H1 (cell line): Measurements from ENCODE around the gene SH3RF3. TPM values are rescaled to one million over a fixed set of nuclear protein-coding genes. Genes with fewer than 3 reads are reported as not detected.

Experiments used
- CTCF ChIA-PET: fragments of 300-600 bp; sonication (Branson Sonifier 250); formaldehyde crosslinking; loops from one replicate; lab custom pipeline; 2021; ENCODE audit not compliant: partially characterized antibody; lab: Charles Lee
- POLR2A ChIA-PET: fragments of 300-600 bp; sonication (Branson Sonifier 250); formaldehyde crosslinking; loops from one replicate; lab custom pipeline; 2021; ENCODE audit warnings: inconsistent platforms; ENCODE audit not compliant: partially characterized antibody; lab: Charles Lee
- DNase-seq, 2 experiments: peaks; one replicate each; pipeline versions ENCODE4 v3.0.0 to v3.0.0-alpha.2; 2010 to 2022; ENCODE audit warnings: low spot score in 2 of 2, low read depth in 1 of 2, mixed read lengths in 1 of 2
- FAIRE-seq: peaks from 2 replicates; lab custom pipeline; 2011; peaks lifted over from hg19 to GRCh38; lab: Jason Lieb, UNC
- H2AFZ ChIP-seq: 2 replicates; pipeline ENCODE4 v1.8.1; 2012; ENCODE audit warnings: low read length, inconsistent platforms
- H2AK5ac ChIP-seq: 2 replicates; pipeline ENCODE4 v1.6.1; 2013; ENCODE audit warnings: low read depth, low read length
- H2BK120ac ChIP-seq: replicated peaks from 2 replicates; pipeline ENCODE3; 2013; ENCODE audit warnings: low read depth, low read length, inconsistent platforms
- H2BK12ac ChIP-seq: 2 replicates; pipeline ENCODE4 v1.6.1; 2013; ENCODE audit warnings: low read depth, low read length
- H2BK15ac ChIP-seq: 2 replicates; pipeline ENCODE4 v1.6.1; 2013; ENCODE audit warnings: low read length
- H2BK20ac ChIP-seq: 2 replicates; pipeline ENCODE4 v1.6.1; 2013; ENCODE audit warnings: low read length
- H2BK5ac ChIP-seq: 2 replicates; pipeline ENCODE4 v1.6.1; 2013; ENCODE audit warnings: low read depth, low read length
- H3K14ac ChIP-seq: 2 replicates; pipeline ENCODE4 v1.6.1; 2013; ENCODE audit warnings: inconsistent platforms; ENCODE audit not compliant: insufficient read length
- H3K18ac ChIP-seq: 2 replicates; pipeline ENCODE4 v1.6.1; 2013; ENCODE audit warnings: low read length; ENCODE audit errors: extremely low read depth
- H3K23ac ChIP-seq: 2 replicates; pipeline ENCODE4 v1.6.1; 2013; ENCODE audit warnings: inconsistent platforms; ENCODE audit not compliant: insufficient read length
- H3K23me2 ChIP-seq: 2 replicates; pipeline ENCODE4 v1.6.1; 2013; ENCODE audit warnings: low read depth, low read length
- H3K27ac ChIP-seq: 2 replicates; pipeline ENCODE4 v1.6.1; 2011; ENCODE audit warnings: low read depth, low read length, inconsistent platforms
- H3K27me3 ChIP-seq, 4 experiments: replicated peaks in 1 of 4; 1 replicate in 1 of 4; 2 replicates in 3 of 4; pipeline versions ENCODE4 v1.6.1 to v1.8.1; 2011 to 2013; ENCODE audit warnings: low read length in 3 of 4, mild to moderate bottlenecking in 3 of 4, inconsistent platforms in 2 of 4, mixed read lengths in 2 of 4, moderate library complexity in 1 of 4; ENCODE audit not compliant: control insufficient read depth in 3 of 4, insufficient read depth in 3 of 4; ENCODE audit errors: extremely low read depth in 1 of 4
- H3K36me3 ChIP-seq, 4 experiments: 2 replicates each; pipeline versions ENCODE4 v1.6.1 to v1.8.1; 2011 to 2013; ENCODE audit warnings: mild to moderate bottlenecking in 4 of 4, low read length in 3 of 4, moderate library complexity in 2 of 4, control low read depth in 1 of 4, inconsistent platforms in 1 of 4; ENCODE audit not compliant: insufficient read depth in 4 of 4, control insufficient read depth in 2 of 4
- H3K4ac ChIP-seq: replicated peaks from 2 replicates; pipeline ENCODE3; 2013; ENCODE audit warnings: low read length, low read depth, mixed read lengths, inconsistent platforms; ENCODE audit not compliant: insufficient read length
- H3K4me1 ChIP-seq, 4 experiments: replicated peaks in 1 of 4; 1 replicate in 1 of 4; 2 replicates in 3 of 4; pipeline versions ENCODE4 v1.6.1 to v1.8.1; 2011 to 2013; ENCODE audit warnings: low read length in 3 of 4, inconsistent platforms in 2 of 4, mixed read lengths in 1 of 4; ENCODE audit not compliant: insufficient read depth in 4 of 4, control insufficient read depth in 3 of 4
- H3K4me2 ChIP-seq, 2 experiments: 2 replicates each; pipeline versions ENCODE4 v1.6.1 to v1.8.1; 2011 to 2013; ENCODE audit warnings: low read depth in 2 of 2, low read length in 2 of 2, control low read depth in 1 of 2, inconsistent platforms in 1 of 2, mild to moderate bottlenecking in 1 of 2; ENCODE audit not compliant: insufficient read depth in 1 of 2
- H3K4me3 ChIP-seq, 4 experiments: fragments of 200-600, 300-600 bp in 1 of 4; sonication (generic), shearing (Covaris generic), sonication (Bioruptor Twin) in 1 of 4; 2 replicates each; pipeline versions ENCODE4 v1.5.1 to v1.8.1; 2011 to 2016; ENCODE audit warnings: low read length in 4 of 4, low read depth in 3 of 4, control low read depth in 2 of 4, inconsistent platforms in 2 of 4, mild to moderate bottlenecking in 2 of 4, mixed read lengths in 1 of 4, moderate library complexity in 1 of 4; ENCODE audit not compliant: insufficient read depth in 2 of 4; ENCODE audit errors: extremely low read depth in 1 of 4
- H3K56ac ChIP-seq: replicated peaks from 2 replicates; pipeline ENCODE3; 2013; ENCODE audit warnings: low read depth, mild to moderate bottlenecking, mixed read lengths, low read length, inconsistent platforms; ENCODE audit not compliant: insufficient read length
- H3K79me1 ChIP-seq: 2 replicates; pipeline ENCODE4 v1.6.1; 2013; ENCODE audit warnings: low read depth, low read length, control low read depth
- H3K79me2 ChIP-seq, 2 experiments: 2 replicates each; pipeline versions ENCODE4 v1.6.1 to v1.8.1; 2012 to 2013; ENCODE audit warnings: low read length in 2 of 2, mild to moderate bottlenecking in 2 of 2, inconsistent platforms in 1 of 2; ENCODE audit not compliant: insufficient read depth in 2 of 2, control insufficient read depth in 1 of 2
- H3K9ac ChIP-seq, 4 experiments: replicated peaks in 1 of 4; 1 replicate in 1 of 4; 2 replicates in 3 of 4; pipeline versions ENCODE4 v1.6.1 to v1.8.1; 2011 to 2013; ENCODE audit warnings: low read depth in 3 of 4, low read length in 3 of 4, control low read depth in 2 of 4, mild to moderate bottlenecking in 2 of 4, moderate library complexity in 2 of 4, inconsistent platforms in 1 of 4; ENCODE audit errors: extremely low read depth in 1 of 4
- H3K9me3 ChIP-seq, 2 experiments: 2 replicates each; pipeline versions ENCODE4 v1.6.1 to v1.8.1; 2012 to 2013; ENCODE audit warnings: mild to moderate bottlenecking in 2 of 2, moderate library complexity in 2 of 2, control low read depth in 1 of 2, inconsistent platforms in 1 of 2, low read depth in 1 of 2, low read length in 1 of 2, mixed read lengths in 1 of 2; ENCODE audit not compliant: insufficient read depth in 2 of 2
- H4K20me1 ChIP-seq, 2 experiments: replicated peaks in 1 of 2; 2 replicates each; pipeline versions ENCODE3 to v1.8.1; 2011 to 2013; ENCODE audit warnings: inconsistent platforms in 2 of 2, low read length in 2 of 2, mild to moderate bottlenecking in 1 of 2; ENCODE audit not compliant: insufficient read depth in 2 of 2, control insufficient read depth in 1 of 2
- H4K5ac ChIP-seq: 2 replicates; pipeline ENCODE4 v1.6.1; 2013; ENCODE audit warnings: low read length, low read depth, mixed read lengths, inconsistent platforms; ENCODE audit not compliant: insufficient read length
- H4K8ac ChIP-seq: 2 replicates; pipeline ENCODE4 v1.8.0; 2013; ENCODE audit warnings: mild to moderate bottlenecking, moderate library complexity, low read length, inconsistent platforms; ENCODE audit not compliant: insufficient read depth; ENCODE audit errors: extremely low read depth
- H4K91ac ChIP-seq: replicated peaks from 2 replicates; pipeline ENCODE3; 2013; ENCODE audit warnings: low read length, mixed read lengths, inconsistent platforms; ENCODE audit not compliant: insufficient read length
- CBX8 ChIP-seq: fragments of 300-800, 300-1000 bp; sonication (generic); IDR thresholded peaks from 2 replicates; pipeline ENCODE4 v1.7.1; 2016; ENCODE audit warnings: low read depth, low read length, borderline replicate concordance
- E2F6 ChIP-seq: IDR thresholded peaks from 2 replicates; pipeline ENCODE4 v1.6.1; 2012; ENCODE audit warnings: inconsistent platforms
- HDAC6 ChIP-seq: IDR thresholded peaks from one replicate; pipeline ENCODE4 v1.7.1; 2012; ENCODE audit warnings: low read depth, mild to moderate bottlenecking, inconsistent platforms, low read length, moderate library complexity
- JUND ChIP-seq: IDR thresholded peaks from 2 replicates; pipeline ENCODE4 v1.6.1; 2011; ENCODE audit warnings: mild to moderate bottlenecking, improper control_type of control experiment, low read length
- NRF1 ChIP-seq: IDR thresholded peaks from 2 replicates; pipeline ENCODE4 v1.6.1; 2011; ENCODE audit warnings: mild to moderate bottlenecking, low read depth, low read length, improper control_type of control experiment
- POLR2AphosphoS5 ChIP-seq: IDR thresholded peaks from 2 replicates; pipeline ENCODE4 v1.6.1; 2011; ENCODE audit warnings: low read depth, low read length
- SIX5 ChIP-seq: IDR thresholded peaks from 2 replicates; pipeline ENCODE4 v1.6.1; 2011; ENCODE audit warnings: mild to moderate bottlenecking, low read depth, low read length
- SP4 ChIP-seq: IDR thresholded peaks from 2 replicates; pipeline ENCODE4 v1.6.1; 2012; ENCODE audit warnings: low read length, inconsistent platforms
- TAF7 ChIP-seq: optimal IDR thresholded peaks from 2 replicates; pipeline ENCODE3; 2011; ENCODE audit warnings: low read depth, mild to moderate bottlenecking, inconsistent platforms, low read length, moderate library complexity, borderline replicate concordance
- ZNF274 ChIP-seq: IDR thresholded peaks from 2 replicates; pipeline ENCODE4 v1.7.0; 2012; ENCODE audit warnings: low read length, borderline replicate concordance; ENCODE audit errors: extremely low read depth
- WGBS, 2 experiments: shearing (Covaris generic) in 1 of 2; methylation state at CpG; one replicate each; pipeline versions ENCODE4 v1.1.6 to v1.1.7; 2013 to 2015; ENCODE audit warnings: low lambda C conversion rate in 2 of 2, mixed read lengths in 2 of 2, inconsistent platforms in 1 of 2, low coverage in 1 of 2, missing lambda C conversion rate in 1 of 2; ENCODE audit not compliant: insufficient replicate concordance in 2 of 2, insufficient coverage in 1 of 2, insufficient read length in 1 of 2; ENCODE audit errors: extremely low coverage in 1 of 2, missing lambda C conversion rate in 1 of 2; 5-methylcytosine and 5-hydroxymethylcytosine counted together
- polyA plus RNA-seq, 7 experiments: library from polyadenylated mRNA; depleted of rRNA in 3 of 7; stranded (reverse) in 5 of 7; unstranded in 2 of 7; fragments of >200 nt in 5 of 7; fragments of 200-250 nt in 2 of 7; gene quantifications; 1 replicate in 5 of 7; 2 replicates in 1 of 7; 4 replicates in 1 of 7; pipeline versions ENCODE4 v1.2.1 to v1.2.3, GENCODE V29; 2011 to 2013; ENCODE audit warnings: missing spikeins in 2 of 7, mixed read lengths in 2 of 7
- total RNA-seq: library from RNA; stranded (reverse); fragmentation: NEBNext Ultra II Directional; extraction: Animal tissue kit (Norgen Biotek cat#: 25700); gene quantifications from 2 replicates; pipeline ENCODE4 v1.2.1, GENCODE V29; 2021

SH3RF3 gene
- total and polyA plus RNA-seq, 2 of the 8 experiments (the other 6 are each of a cell fraction or from before 2014, with no cell fraction given), result 0.11 to 0.65 TPM

GRCh38 chr2:109182426-109182825 lies 53.4 kb downstream of the SH3RF3 start:
- no peak for FAIRE-seq

More at GRCh38 chr2:109182426-109182825, 53.4 kb downstream of the SH3RF3 start:
- Histone ChIP-seq H3K23me2 (no peaks in the 10 kb centered on the region), H3K27ac (no peak overlapping the region), H2BK12ac (no peak overlapping the region), H3K4ac (no peak overlapping the region), H4K5ac (no peak overlapping the region), H4K20me1 (no peaks in the 10 kb centered on the region), H3K56ac (no peak overlapping the region), H3K4me1 (no peaks in the 10 kb centered on the region), H3K18ac (no peak overlapping the region), H3K4me3 (no peak overlapping the region), H2AFZ (no peak overlapping the region), H2BK120ac (no peak overlapping the region), H3K79me1 (no peaks in the 10 kb centered on the region), H3K14ac (no peak overlapping the region), H2BK20ac (no peak overlapping the region), H3K9ac (no peak overlapping the region), H3K23ac (no peak overlapping the region), H2BK5ac (no peak overlapping the region), H4K8ac (no peak overlapping the region), H3K9me3 (peaks cover 0 to 5% of the 10 kb centered on the region in 2 experiments; a peak in 2 of 4 replicates), H3K27me3 (no peaks in the 10 kb centered on the region; a peak in 1 of 7 replicates), H3K79me2 (no peaks in the 10 kb centered on the region), H2BK15ac (no peak overlapping the region), H4K91ac (no peak overlapping the region), H2AK5ac (no peak overlapping the region), H3K36me3 (no peaks in the 10 kb centered on the region), H3K4me2 (no peak overlapping the region)
- ChIA-PET CTCF (interaction anchor here (1.0 kb wide), 1 partner anchor 86 kb away, joined by 3 read pairs; no protein-coding TSS in a partner anchor), POLR2A (no interaction called here)
- TF ChIP-seq HDAC6, result no peak
- no peak for TF ChIP-seq ZNF274
- no peak for TF ChIP-seq CBX8
- TF ChIP-seq NRF1, result no peak
- no peak for TF ChIP-seq JUND
- TF ChIP-seq TAF7, result no peak
- TF ChIP-seq E2F6, result no peak
- TF ChIP-seq SIX5, result no peak
- TF ChIP-seq SP4, result no peak
- no peak for TF ChIP-seq POLR2AphosphoS5
- DNase-seq, result no peak
- WGBS, 2 experiments, result 95% methylated on average over 2 of the region's 2 CpGs; no CpG with 5 or more reads in 1 of the 2 experiments
